Ovary (tissue), 1 donor: ENCODE results near the gene NELL1.

Experiments
- EP300 ChIP-seq: sonication (generic); formaldehyde crosslinking; IDR thresholded peaks from one replicate; pipeline ENCODE4 v1.6.1; 2017; ENCODE audit warnings: antibody characterized with exemption
- POLR2A ChIP-seq: fragments of 450-650 bp; IDR thresholded peaks from one replicate; pipeline ENCODE4 v1.6.1; 2017; ENCODE audit warnings: antibody characterized with exemption, mild to moderate bottlenecking, moderate library complexity

DNA sequence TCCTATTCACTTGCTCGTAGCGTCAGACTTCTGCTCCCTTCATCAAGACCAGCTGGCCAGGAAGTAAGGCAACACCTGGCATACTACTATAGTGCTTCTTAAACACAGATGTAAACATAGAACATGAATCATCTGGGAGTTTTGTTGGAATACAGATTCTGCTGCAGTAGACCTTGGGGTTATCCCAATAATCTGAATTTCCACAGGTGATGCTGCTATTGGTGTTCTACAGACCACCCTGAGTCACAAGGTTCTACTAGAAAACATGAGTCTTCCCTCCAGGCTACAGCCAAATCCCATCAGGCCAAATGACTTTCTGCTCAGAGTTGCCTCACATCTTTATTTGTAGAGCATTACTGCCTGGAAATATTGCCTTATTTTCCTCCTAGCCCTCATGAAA, 175.2 kb downstream of the NELL1 start:
- TF ChIP-seq POLR2A (no peak), EP300 (no peak)
